ENCODE data around the gene ITGB8. TPM values are rescaled to one million over a fixed set of nuclear protein-coding genes. Genes with fewer than 3 reads are reported as not detected.

ITGB8 gene
- total and polyA plus RNA-seq, 2 of the 4 experiments (the other 2 are of a cell fraction): 2.6 to 10.2 TPM

- Histone ChIP-seq H2BK20ac (ENCODE audit: low read depth, low read length) (peak overlapping the region; percentile 44; the same call in 1 of the 2 replicates), H4K8ac (ENCODE audit: low read depth in 2 of 2, low read length in 2 of 2) (no peak overlapping the region), H3K79me1 (ENCODE audit: low read depth in 1 of 2, low read length in 2 of 2) (no peaks in the 10 kb centered on the region), H3K18ac (ENCODE audit: low read depth, low read length) (no peak overlapping the region), H2BK5ac (ENCODE audit: low read depth, low read length, poor library complexity, severe bottlenecking) (no peak overlapping the region), H3K27ac (ENCODE audit: insufficient read depth, low read length) (no peak overlapping the region), H3K14ac (replicated peaks; ENCODE audit: low read depth, low read length) (no peak overlapping the region), H3K9ac (ENCODE audit: low read depth, low read length) (no peak overlapping the region), H3K9me3 (ENCODE audit: control insufficient read depth, insufficient read depth, low read length) (no peaks in the 10 kb centered on the region), H3K56ac (ENCODE audit: extremely low read depth, insufficient read depth, low read length) (no peak overlapping the region), H2BK120ac (ENCODE audit: low read depth, low read length) (no peak overlapping the region; the same call in 1 of the 2 replicates), H3K4me1 (ENCODE audit: control insufficient read depth, insufficient read depth, low read length) (no peaks in the 10 kb centered on the region; the same call in 1 of the 2 replicates), H3K27me3 (ENCODE audit: control insufficient read depth, insufficient read depth, low read length) (no peaks in the 10 kb centered on the region), H2AK5ac (ENCODE audit: low read depth, low read length) (no peak overlapping the region), H3K9me1 (ENCODE audit: insufficient read depth, low read length) (no peaks in the 10 kb centered on the region), H2AK9ac (replicated peaks; ENCODE audit: low read depth, low read length, poor library complexity) (no peak overlapping the region), H4K20me1 (ENCODE audit: insufficient read depth, low read length) (no peaks in the 10 kb centered on the region), H4K5ac (ENCODE audit: low read depth, low read length) (no peak overlapping the region), H2AFZ (replicated peaks; ENCODE audit: low read length, poor library complexity) (no peak overlapping the region), H3K23ac (ENCODE audit: low read depth, low read length) (no peak overlapping the region; the same call in 1 of the 2 replicates), H3K36me3 (ENCODE audit: control insufficient read depth, insufficient read depth, low read length) (no peaks in the 10 kb centered on the region), H4K91ac (ENCODE audit: insufficient read depth, low read depth, low read length) (no peak overlapping the region), H2BK15ac (ENCODE audit: low read depth, low read length) (no peak overlapping the region), H3K4ac (ENCODE audit: low read depth, low read length) (0 out of 2 replicates have a peak overlapping the region, but pooled peaks have one; percentile 9), H3K4me2 (ENCODE audit: low read depth, low read length) (no peak overlapping the region), H3K4me3 (ENCODE audit: insufficient read depth, low read depth, low read length) (no peak overlapping the region)
- in situ Hi-C loops (cut with MboI; ENCODE audit: low sequenced_read_pairs): loop anchor here (10.0 to 25.0 kb wide), 2 partner anchors 328 to 550 kb away; partner anchors contain the start of gene TMEM196
- WGBS, 2 experiments (ENCODE audit: extremely low coverage in 2 of 2, insufficient read length in 1 of 2): 100% methylated on average over 1 of the region's 2 CpGs; no CpG with 5 or more reads in 1 of the 2 experiments
- CTCF ChIA-PET: interaction anchor here (1.0 to 2.0 kb wide), 4 partner anchors 11 to 598 kb away, joined by 3 to 6 read pairs (median 4); no protein-coding TSS in a partner anchor
- BruUV-seq (replicated peaks): no TSS peak
- DNase-seq: no peak
- intact Hi-C loops (cut with micrococcal nuclease): loop anchor here (5.0 kb wide), 1 partner anchor 285 kb away; no protein-coding TSS in a partner anchor
- TF ChIP-seq RFX5 (IDR thresholded peaks at IDR 0.05; ENCODE audit: low read depth, low read length) (no peak), USF2 (IDR thresholded peaks at IDR 0.05; ENCODE audit: low read depth, low read length) (no peak), FOS (IDR thresholded peaks at IDR 0.05; ENCODE audit: low read depth, low read length) (no peak), BHLHE40 (IDR thresholded peaks at IDR 0.05; ENCODE audit: low read depth, low read length) (no peak), RAD21 (IDR thresholded peaks at IDR 0.05; ENCODE audit: low read length) (no peak), MAFK (IDR thresholded peaks at IDR 0.05; ENCODE audit: low read depth, low read length) (no peak), MAZ (IDR thresholded peaks at IDR 0.05; ENCODE audit: borderline replicate concordance, low read depth, low read length) (no peak), SMC3 (IDR thresholded peaks at IDR 0.05; ENCODE audit: low read depth, low read length) (no peak), MXI1 (IDR thresholded peaks at IDR 0.05; ENCODE audit: borderline replicate concordance, low read depth, low read length) (no peak), RCOR1 (IDR thresholded peaks at IDR 0.05; ENCODE audit: insufficient replicate concordance, low read length) (no peak), POLR2A (IDR thresholded peaks at IDR 0.05; ENCODE audit: low read depth, low read length) (no peak)
- dilution Hi-C loops (cut with HindIII; ENCODE audit: low sequenced_read_pairs, unreplicated experiment): no loop called here
- ATAC-seq (ENCODE audit: low read depth): no peak
- POLR2A ChIA-PET (ENCODE audit: unreplicated experiment): no interaction called here
Measured at GRCh38 chr7:20312562-20312961, 18.1 kb upstream of the ITGB8 start.

Data from IMR-90 (cell line).